ENCODE data around the gene NAALADL2. TPM values are rescaled to one million over a fixed set of nuclear protein-coding genes. Genes with fewer than 3 reads are reported as not detected.

The NAALADL2 gene
- total RNA-seq, 1 experiment from 2014 or later = 2.7 TPM

DNA sequence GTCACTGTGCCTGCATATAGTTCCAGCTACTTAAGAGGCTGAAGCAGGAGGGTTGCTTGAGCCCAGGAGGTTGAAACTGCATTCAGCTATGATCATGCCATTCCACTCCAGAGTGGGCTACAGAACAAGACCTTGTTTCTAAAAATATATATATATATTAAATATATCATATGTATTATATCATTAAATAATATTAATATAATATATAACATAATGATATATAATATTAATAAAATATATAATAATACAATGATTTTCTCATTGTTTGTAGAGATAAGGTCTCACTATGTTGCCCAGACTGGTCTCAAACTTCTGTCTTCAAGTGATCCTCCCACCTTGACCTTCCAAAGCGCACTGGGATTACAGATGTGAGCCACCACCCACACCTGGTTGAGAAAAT is 101.8 kb downstream of the NAALADL2 start:
- in situ Hi-C loops (cut with HindIII; ENCODE audit: low pct_unique_long_range_greater_than_20kb, low sequenced_read_pairs) = no loop called here
- ATAC-seq = no peak

DNA sequence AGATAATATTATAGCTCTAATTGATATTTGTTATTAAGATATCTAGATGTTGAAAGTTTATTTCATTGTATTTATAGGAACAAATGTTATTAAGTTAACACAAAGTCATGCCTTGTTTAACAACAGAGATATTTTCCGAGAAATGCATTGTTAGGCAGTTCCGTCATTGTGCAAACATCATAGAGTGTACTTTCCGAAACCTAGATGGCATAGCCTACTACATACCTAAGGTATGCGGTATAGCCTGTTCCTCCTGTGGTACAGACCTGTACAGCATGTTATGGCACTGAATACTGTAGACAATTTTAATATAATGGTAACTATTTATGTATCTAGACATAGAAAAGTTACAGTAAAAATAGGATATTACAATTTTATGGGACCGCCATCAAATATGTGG is 114.3 kb downstream of the NAALADL2 start:
- H3K9me3 ChIP-seq (ENCODE audit: control insufficient read depth, insufficient read depth, low read depth, low read length) = no peaks in the 10 kb centered on the region
- CTCF ChIA-PET = no interaction called here
- BruUV-seq (replicated peaks) = no TSS peak
- H3K4me1 ChIP-seq (ENCODE audit: control insufficient read depth, insufficient read depth, low read length) = no peaks in the 10 kb centered on the region
- no peak overlapping the region for H3K4me3 ChIP-seq (ENCODE audit: low read depth in 2 of 2, low read length in 2 of 2)
- DNase-seq (ENCODE audit: low read depth, low spot score) (no peak), ATAC-seq (no peak)
- H3K27ac ChIP-seq (ENCODE audit: low read length) = no peak overlapping the region
- no peaks in the 10 kb centered on the region for H3K27me3 ChIP-seq (ENCODE audit: control insufficient read depth, insufficient read depth, low read length)
- in situ Hi-C loops (cut with HindIII; ENCODE audit: low pct_unique_long_range_greater_than_20kb, low sequenced_read_pairs) (no loop called here), intact Hi-C loops (cut with micrococcal nuclease; ENCODE audit: unreplicated experiment) (no loop called here)
- no peaks in the 10 kb centered on the region for H3K36me3 ChIP-seq (ENCODE audit: control insufficient read depth, insufficient read depth, low read length)
- POLR2A ChIA-PET = no interaction called here
- TF ChIP-seq POLR2AphosphoS5 (IDR thresholded peaks at IDR 0.05; ENCODE audit: low read depth, low read length) (no peak), SIN3A (IDR thresholded peaks at IDR 0.05; ENCODE audit: borderline replicate concordance, insufficient read depth, low read depth, low read length) (no peak), CTCF (IDR thresholded peaks at IDR 0.05) (no peak), REST (IDR thresholded peaks at IDR 0.05; ENCODE audit: insufficient read depth in 1 of 2, low read depth in 2 of 2, low read length in 1 of 2) (no peak)

More for the DNA sequence above, 101.8 kb downstream of the NAALADL2 start:
- no peaks in the 10 kb centered on the region for H3K9me3 ChIP-seq (ENCODE audit: control insufficient read depth, insufficient read depth, low read depth, low read length)
- DNase-seq (ENCODE audit: low read depth, low spot score) = no peak
- no peaks in the 10 kb centered on the region for H3K36me3 ChIP-seq (ENCODE audit: control insufficient read depth, insufficient read depth, low read length)
- ChIA-PET CTCF (no interaction called here), POLR2A (no interaction called here)
- H3K4me3 ChIP-seq (ENCODE audit: low read depth in 2 of 2, low read length in 2 of 2) = no peak overlapping the region
- no peak for TF ChIP-seq CTCF (IDR thresholded peaks at IDR 0.05)
- TF ChIP-seq REST (IDR thresholded peaks at IDR 0.05; ENCODE audit: insufficient read depth in 1 of 2, low read depth in 2 of 2, low read length in 1 of 2) = no peak
- no peak for TF ChIP-seq TCF7L2 (IDR thresholded peaks at IDR 0.05; ENCODE audit: low read depth, low read length)
- TF ChIP-seq SIN3A (IDR thresholded peaks at IDR 0.05; ENCODE audit: borderline replicate concordance, insufficient read depth, low read depth, low read length) = no peak
- no peak for TF ChIP-seq POLR2AphosphoS5 (IDR thresholded peaks at IDR 0.05; ENCODE audit: low read depth, low read length)
- H3K27me3 ChIP-seq (ENCODE audit: control insufficient read depth, insufficient read depth, low read length) = no peaks in the 10 kb centered on the region
- BruUV-seq (replicated peaks) = no TSS peak
- H3K4me1 ChIP-seq (ENCODE audit: control insufficient read depth, insufficient read depth, low read length) = no peaks in the 10 kb centered on the region
- intact Hi-C loops (cut with micrococcal nuclease; ENCODE audit: unreplicated experiment) = no loop called here
- no peak overlapping the region for H3K27ac ChIP-seq (ENCODE audit: low read length)
